C4-2B (cell line): ENCODE results near the gene UNC5CL.

ENCODE experiments used
- H3K27ac ChIP-seq: fragments of 450-650 bp; 2 replicates; pipeline ENCODE4 v1.5.1; 2017
- ZFX ChIP-seq: fragments of 450-650 bp; IDR thresholded peaks from 2 replicates; pipeline ENCODE4 v1.6.1; 2017
- TF ChIP-seq, protein P1 (sequence below): fragments of 450-650 bp; conservative IDR thresholded peaks from 2 replicates; pipeline ENCODE4 v1.5.1; 2017; ENCODE audit warnings: mild to moderate bottlenecking

Gene UNC5CL, protein sequence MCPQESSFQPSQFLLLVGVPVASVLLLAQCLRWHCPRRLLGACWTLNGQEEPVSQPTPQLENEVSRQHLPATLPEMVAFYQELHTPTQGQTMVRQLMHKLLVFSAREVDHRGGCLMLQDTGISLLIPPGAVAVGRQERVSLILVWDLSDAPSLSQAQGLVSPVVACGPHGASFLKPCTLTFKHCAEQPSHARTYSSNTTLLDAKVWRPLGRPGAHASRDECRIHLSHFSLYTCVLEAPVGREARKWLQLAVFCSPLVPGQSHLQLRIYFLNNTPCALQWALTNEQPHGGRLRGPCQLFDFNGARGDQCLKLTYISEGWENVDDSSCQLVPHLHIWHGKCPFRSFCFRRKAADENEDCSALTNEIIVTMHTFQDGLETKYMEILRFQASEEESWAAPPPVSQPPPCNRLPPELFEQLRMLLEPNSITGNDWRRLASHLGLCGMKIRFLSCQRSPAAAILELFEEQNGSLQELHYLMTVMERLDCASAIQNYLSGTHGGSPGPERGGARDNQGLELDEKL

DNA sequence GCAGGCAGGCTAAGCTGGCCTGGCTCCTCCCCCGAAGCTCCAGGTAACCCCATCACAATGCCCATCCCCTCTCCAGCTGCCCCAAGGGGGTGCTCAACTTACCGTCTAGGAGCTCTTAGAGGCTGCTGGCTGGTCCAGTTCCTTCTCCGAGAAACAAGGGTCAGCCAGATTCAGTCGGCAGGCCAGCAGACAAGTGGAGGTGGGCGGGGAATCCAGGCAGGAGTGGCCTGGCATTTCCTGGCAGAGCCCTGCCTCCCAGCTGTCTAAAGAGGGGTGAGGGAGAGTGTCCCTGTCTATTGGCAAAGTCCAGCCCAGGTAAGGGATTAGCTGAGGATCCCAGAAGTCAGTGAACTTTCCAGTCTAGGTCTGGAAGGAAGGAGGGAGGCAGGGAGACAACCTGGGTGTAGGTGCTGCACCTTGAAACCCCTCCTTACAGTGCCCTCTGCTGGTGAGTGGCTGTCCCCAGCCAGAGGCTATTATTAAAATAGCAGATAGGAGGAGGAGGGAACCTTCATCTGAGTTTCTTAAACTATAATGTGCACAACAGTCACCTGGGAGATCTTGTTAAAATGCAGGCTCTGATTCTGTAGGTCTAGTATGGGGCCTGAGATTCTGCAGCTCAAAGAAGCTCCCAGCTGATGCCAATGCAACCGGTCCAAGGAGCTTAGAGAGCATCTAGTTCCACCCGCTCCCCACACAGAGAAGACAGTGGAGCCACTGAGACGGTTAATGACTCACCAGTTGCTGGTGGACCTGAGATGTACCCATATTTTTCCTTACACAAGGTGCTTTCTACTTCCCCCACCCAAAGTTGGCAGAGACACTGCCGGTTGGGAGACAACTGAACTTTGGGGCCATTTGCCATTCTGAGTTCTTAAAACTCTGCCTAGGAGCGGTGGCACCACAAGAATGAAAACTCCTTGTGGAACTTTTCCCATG, at the start of gene UNC5CL:
Gene UNC5CL (minus strand): TSS at position 162 of the 939 bp plus-strand sequence. CDS start 4,147 bp downstream, outside the sequence.
- no peak within 1 kb of the TSS for H3K27ac ChIP-seq
- TF ChIP-seq, protein P1, sequence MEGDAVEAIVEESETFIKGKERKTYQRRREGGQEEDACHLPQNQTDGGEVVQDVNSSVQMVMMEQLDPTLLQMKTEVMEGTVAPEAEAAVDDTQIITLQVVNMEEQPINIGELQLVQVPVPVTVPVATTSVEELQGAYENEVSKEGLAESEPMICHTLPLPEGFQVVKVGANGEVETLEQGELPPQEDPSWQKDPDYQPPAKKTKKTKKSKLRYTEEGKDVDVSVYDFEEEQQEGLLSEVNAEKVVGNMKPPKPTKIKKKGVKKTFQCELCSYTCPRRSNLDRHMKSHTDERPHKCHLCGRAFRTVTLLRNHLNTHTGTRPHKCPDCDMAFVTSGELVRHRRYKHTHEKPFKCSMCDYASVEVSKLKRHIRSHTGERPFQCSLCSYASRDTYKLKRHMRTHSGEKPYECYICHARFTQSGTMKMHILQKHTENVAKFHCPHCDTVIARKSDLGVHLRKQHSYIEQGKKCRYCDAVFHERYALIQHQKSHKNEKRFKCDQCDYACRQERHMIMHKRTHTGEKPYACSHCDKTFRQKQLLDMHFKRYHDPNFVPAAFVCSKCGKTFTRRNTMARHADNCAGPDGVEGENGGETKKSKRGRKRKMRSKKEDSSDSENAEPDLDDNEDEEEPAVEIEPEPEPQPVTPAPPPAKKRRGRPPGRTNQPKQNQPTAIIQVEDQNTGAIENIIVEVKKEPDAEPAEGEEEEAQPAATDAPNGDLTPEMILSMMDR: peak; percentile 95
- no peak for TF ChIP-seq ZFX

DNA sequence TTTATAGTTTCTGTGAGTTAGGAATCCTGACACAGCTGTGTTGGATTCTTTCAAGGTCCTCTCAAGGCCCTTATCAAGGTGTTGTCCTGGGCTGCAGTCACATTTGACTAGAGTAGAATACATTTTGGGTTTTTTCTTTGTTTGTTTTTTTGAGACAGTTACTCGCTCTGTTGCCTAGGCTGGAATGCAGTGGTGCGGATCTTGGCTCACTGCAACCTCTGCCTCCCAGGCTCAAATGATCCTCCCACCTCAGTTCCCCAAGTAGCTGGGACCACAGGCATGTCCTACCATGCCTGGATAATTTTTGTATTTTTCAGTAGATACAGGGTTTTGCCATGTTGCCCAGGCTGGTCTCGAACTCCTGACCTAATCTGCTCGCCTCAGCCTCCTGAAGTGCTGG, 49.4 kb upstream of the UNC5CL start:
- H3K27ac ChIP-seq: no peak overlapping the region
- no peak for TF ChIP-seq ZFX
- TF ChIP-seq, protein P1: no peak

DNA sequence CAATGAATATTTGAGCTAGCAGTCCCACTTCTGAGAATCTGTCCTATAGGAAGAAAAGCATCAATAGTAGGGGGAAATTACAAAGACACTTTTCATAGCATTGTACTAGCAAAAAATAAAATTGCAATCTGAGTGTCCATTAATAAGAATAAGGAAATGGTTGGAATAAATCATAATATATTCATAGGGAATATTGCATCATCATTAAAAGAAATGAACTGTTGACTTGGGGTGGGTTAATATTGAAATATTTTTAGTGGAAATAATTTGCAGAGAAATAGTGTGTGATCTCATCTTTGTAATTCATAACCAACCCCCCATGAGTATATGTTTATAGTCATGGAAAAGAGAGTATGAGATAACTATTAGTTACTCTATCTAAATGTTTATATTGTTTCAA, 46.2 kb upstream of the UNC5CL start:
- no peak for TF ChIP-seq ZFX
- TF ChIP-seq, protein P1: no peak
- no peak overlapping the region for H3K27ac ChIP-seq

DNA sequence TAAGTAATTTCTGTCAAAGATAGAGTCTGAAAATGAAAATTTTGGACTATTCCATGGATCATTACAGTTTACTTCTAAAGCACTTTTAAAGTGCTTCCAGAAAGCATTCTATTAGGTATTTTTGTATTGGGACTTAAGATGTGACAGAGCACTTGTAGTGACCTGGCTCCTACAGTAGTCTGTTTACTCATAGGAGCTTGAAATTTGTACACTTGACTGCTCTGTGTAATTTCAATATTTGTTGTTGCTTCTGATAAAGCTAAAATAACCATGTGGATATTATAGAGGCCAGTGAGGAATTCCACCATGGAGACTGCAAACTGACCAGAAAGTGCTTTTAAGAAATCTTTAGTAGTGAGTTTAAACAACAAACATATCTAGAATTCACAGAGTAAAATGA, 44.1 kb upstream of the UNC5CL start:
- H3K27ac ChIP-seq: no peak overlapping the region
- no peak for TF ChIP-seq ZFX
- TF ChIP-seq, protein P1: no peak

DNA sequence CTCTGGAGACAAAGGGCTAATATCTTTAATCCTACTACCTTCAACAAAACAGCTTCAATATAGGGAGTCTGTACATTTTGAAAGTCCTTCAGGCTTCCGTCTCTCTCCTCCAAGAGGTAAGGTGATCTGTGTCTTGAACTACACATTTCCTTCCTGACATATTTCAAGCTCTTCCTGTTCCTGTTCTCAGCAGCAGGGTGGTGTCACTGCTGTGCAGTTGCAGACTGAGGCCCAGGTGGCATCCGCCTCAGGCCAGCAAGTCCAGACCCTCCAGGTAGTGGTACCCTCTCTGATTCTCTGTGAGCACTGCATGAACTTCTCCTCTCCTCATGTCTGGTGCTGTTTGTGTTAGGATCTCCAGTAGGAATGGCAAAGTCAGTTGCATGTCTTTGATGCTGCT, 41.6 kb upstream of the UNC5CL start:
- no peak overlapping the region for H3K27ac ChIP-seq
- TF ChIP-seq, protein P1: no peak
- TF ChIP-seq ZFX: no peak

DNA sequence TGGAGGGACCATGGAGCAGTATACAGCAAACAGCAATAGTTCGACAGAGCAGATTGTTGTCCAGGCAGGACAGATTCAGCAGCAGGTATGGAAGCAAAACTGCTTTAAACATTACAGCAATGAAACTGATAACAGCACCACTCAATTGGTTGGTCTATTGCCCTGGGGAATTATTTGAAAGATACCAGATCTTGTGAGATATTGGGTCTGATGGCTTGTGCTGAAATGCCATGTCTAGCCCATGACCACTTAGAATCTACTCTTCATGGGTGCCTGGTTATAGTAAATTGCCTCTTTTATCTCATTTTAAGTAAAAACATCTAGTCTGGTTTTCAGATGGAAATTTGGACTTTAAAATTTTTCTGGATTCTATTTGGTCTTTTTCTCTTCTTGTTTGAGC, 40.1 kb upstream of the UNC5CL start:
- TF ChIP-seq, protein P1: no peak
- TF ChIP-seq ZFX: no peak
- no peak overlapping the region for H3K27ac ChIP-seq
